GM15510 (cell line): Measurements from ENCODE around the gene UMODL1.

Experiments
- POLR2A ChIP-seq: IDR thresholded peaks from 3 replicates; pipeline ENCODE4 v1.6.1; 2011; ENCODE audit warnings: borderline replicate concordance; ENCODE audit not compliant: insufficient read length; ENCODE audit errors: extremely low read depth

The UMODL1 gene

DNA sequence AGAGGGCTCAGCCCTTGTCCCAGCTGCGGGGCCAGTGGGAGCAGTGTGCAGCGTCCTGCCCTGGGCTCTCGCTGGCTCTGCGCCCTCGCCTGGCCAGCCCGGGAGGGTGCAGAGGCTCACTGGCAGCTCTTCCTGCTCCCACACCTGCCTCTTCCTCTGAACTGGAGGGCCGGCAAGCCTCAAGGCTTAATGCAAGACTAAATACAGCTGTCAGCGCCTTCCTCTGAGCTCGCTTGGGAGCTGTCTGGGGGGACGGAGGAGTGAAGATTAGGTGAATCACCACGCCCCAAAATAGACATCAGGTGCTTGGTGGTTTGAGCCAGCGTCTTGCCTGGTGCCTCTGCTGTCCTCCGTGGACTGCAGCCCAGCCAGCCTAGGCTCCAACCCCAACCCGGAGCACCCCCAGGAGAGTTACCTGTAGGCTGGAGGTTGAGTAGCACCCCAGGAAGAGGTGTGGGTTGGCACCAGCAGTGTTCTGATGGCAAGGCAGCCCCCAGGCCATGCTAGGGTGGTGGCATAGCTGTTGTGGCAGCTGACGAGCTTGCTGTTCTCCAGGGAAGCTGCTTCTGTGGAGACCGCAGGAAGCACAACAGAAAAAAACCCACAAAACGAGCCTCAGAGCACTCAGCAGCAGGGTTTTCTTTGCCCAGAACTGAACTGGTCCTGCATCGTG, 36.9 kb downstream of the UMODL1 start:
- peak; percentile 21 for TF ChIP-seq POLR2A

DNA sequence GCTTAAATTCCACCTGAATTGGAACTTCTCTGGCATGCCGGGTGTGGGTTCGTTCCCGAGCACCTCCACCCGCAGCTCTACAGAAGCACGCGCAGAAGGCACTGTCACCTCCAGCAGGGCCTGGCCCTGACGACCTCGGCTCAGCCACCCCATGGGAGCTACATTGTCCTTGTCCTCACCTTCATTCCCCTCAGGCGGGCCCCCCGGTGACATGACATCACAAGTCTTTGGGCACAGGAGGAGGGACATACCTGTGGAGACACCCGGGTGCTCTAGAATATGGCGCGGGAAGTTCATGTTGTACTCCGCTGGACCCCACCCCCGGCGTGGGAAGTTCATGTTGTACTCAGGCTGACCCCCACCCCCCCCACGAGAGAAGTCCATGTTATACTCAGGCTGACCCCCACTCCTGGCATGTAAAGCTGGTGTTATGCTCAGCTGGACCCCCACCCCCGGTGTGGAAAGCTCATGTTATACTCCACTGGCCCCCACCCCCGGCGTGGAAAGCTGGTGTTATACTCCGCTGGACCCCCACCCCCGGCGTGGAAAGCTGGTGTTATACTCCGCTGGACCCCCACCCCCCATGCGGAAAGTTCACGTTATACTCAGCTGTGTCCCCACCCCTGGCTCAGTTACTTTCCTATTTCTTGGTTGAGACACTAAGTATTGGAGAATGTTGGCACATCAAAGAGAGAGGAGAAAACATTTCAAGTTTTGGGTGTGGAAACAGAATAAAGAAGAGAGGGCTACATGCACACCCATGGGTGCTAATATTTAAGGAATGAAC, 37.6 kb downstream of the UMODL1 start:
- no peak for TF ChIP-seq POLR2A

DNA sequence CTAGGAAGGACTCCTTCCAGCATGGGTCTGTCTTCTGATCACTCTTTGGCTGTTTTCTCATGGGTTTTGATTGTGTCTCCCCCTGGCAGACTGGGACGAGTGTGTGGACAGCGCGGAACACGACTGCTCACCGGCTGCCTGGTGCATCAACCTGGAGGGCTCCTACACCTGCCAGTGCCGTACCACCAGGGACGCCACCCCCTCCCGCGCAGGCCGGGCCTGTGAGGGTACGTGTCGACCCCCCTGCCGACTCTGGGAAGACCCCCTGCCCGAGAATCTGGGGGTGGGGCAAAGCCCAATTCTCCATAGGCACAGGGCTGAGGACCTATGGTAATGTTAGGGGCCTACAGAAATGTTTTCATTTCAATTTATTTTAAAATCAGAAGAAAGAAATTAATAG, 38.4 kb downstream of the UMODL1 start:
- no peak for TF ChIP-seq POLR2A

DNA sequence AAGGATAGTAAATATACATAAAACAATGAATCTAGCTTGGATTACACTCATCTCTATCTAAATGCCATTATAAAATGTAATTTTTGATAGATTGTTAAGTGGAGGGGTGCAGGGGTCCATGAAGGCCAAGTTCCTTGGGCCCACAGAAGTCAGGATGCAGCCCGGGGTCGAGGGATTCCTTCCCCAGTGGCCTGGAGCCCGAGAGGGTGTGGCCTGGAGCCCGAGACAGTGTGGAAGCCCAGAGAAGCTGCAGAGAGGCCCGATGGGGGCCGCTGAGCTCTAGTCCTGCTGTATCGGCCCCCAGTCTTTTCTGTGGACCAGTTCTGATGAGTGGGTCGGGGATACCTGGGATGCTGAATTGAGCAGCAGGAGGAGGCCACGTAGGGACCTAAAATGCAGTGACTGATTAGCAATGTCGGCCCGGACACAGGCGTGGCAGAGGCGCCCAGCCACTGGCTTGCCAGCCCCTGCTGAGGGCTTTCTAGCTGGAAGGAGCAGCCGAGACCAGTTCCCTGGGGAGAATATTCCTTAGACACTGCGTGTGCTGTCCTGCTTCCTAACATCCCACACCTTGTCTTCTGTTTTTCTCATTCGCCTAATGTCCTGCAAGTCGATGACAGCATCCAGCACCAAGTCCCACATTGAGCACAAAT, 38.9 kb downstream of the UMODL1 start:
- no peak for TF ChIP-seq POLR2A

DNA sequence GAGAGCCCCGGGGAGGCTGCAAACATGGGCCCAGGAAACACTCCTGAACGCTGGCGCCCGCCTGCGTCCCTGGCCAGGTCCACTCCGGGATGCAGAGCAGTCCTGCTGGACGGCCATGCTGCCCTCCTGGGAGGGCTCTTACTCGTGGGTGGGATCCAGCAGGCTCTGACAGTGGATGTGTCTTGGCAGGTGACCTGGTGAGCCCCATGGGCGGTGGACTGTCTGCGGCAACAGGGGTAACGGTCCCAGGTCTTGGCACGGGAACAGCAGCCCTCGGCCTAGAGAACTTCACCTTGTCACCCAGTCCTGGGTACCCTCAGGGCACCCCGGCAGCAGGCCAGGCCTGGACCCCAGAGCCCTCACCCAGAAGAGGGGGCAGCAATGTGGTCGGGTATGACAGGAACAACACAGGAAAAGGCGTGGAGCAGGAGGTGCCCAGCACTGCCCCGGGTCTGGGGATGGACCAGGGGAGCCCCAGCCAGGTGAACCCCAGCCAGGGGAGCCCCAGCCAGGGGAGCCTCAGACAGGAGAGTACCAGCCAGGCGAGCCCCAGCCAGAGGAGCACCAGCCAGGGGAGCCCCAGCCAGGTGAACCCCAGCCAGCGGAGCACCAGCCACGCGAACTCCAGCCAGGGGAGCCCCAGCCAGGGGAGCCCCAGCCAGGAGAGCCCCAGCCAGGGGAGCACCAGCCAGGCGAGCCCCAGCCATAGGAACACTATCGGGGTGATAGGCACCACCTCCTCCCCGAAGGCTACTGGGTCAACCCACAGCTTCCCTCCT, 39.8 kb downstream of the UMODL1 start:
- no peak for TF ChIP-seq POLR2A

DNA sequence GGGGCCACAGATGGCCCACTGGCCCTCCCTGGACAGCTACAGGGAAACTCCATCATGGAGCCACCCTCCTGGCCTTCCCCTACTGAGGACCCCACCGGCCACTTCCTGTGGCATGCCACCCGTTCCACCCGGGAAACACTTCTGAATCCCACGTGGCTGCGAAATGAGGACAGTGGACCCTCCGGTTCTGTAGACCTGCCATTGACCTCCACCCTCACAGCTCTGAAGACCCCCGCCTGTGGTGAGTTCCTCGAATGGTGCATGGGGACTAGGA, 40.3 kb downstream of the UMODL1 start:
- TF ChIP-seq POLR2A, result no peak

DNA sequence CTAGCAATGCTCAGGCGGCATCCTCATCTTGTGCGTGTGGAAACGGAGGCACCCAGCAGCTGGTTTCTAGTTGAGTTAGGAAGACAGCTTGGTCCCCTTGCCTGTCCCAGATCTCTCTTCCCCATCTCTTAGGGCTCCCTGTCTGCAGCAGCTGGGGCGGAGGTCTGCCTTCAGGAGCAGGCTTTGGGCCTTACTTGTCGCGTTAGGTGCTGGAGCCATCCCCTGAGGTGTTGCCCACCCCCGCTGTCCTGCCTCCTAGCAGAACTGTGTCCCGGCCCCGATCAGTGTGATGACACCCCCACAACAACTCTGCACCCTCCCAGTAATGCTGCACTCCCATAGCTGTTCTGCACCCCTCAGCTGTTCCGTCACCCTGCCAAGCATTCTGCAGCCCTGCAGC, 40.7 kb downstream of the UMODL1 start:
- TF ChIP-seq POLR2A, result no peak

DNA sequence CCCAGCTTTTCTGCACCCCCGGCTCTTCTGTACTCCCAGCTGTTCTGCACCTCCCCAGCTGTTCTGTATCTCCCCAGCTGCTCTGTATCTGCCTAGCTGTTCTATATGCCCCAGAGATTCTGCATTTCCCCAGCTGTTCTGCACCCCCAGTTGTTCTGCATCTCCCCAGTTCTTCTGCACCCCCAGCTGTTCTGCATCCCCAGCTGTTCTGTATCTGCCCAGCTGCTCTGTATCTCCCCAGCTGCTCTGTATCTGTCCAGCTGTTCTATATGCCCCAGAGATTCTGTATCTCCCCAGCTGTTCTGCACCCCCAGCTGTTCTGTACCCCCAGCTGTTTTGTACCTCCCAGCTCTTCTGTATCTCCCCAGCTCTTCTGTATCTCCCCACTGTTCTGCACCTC, 41.1 kb downstream of the UMODL1 start:
- TF ChIP-seq POLR2A, result no peak

DNA sequence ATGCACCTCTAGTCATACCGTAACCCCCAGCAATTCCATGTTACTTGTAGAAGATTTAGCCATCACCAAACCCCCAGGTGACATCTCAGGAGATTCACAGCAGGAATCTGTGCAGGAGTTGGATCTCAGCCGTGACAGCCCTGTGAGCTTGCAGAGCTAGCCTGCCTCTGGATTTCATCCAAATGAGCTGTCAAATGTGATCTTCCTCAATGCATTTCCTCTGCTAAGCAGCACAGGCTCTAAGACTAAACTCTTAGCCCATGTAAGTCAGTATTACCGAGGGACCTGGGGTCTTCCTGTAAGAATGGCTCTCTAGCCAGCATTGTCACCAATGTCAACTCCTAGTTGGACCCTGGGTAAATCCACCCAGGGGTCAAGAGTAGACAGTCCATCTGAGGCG, 41.7 kb downstream of the UMODL1 start:
- no peak for TF ChIP-seq POLR2A

DNA sequence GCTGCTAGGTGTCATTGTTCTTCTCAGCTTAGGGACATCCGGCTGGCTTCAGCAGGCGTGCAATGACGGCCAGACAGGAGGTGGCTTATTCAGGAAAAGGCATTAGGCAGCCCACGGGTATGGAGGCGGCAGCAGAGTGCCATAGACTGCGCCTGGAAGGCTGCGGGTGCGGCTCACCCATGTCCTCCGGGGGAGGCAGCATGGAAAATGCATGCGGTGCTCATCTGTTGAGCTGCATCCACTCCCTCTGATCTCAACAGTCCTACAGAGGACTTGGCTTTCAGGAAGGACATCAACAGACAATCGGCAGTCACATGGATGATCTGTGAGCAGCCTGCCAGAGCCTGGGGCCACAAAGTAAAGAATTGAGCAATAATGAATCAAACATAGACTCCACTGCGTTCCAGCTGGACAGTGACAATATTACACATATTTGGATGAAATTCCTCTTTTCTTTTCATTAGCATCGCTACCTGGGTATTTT, 42.9 kb downstream of the UMODL1 start:
- no peak for TF ChIP-seq POLR2A

DNA sequence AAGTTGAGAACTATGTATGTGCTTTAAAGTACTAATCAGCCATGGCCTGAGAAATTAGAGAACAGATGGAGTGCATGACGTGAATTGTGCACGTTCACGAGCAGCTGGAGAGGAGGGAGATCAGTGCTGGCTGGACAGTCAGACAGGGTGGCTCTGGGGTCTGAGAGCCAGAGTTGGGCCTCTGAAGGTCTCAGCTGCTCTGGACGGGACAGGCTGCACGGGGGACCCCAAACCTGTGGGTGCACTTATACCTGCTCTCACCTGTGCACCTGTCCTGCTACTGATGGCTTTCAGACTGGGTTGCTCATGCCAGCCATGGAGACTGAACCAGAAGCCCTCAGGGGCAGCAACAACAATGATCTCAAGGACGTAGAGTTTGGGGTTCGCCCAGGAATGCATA, 43.5 kb downstream of the UMODL1 start:
- no peak for TF ChIP-seq POLR2A

DNA sequence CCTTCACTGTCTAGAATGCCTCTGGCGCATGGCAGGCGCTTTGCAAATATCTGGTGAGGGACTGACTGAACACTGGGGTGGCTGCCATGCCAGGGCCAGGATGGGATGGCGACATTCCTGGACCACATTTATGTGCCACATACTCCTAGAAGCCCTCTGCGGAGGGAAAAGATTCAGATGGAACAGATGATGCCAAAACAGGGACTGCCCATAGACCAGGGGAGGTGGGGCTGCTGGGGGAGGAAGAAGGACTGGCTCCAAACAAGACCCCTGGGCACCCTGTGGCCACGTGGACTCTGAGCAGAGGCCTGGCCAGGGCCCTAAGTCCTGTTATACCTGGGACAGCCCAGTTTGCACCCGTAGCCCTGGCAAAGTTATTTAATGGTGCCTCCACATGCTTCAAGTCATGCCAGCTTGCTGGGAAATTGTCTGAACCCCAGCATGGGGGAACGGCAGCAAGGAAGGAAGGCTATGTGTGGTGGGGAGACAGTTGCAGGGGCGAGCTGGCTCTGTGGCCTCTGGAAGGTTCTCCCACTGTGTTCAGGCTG, 44.1 kb downstream of the UMODL1 start:
- TF ChIP-seq POLR2A, result no peak

DNA sequence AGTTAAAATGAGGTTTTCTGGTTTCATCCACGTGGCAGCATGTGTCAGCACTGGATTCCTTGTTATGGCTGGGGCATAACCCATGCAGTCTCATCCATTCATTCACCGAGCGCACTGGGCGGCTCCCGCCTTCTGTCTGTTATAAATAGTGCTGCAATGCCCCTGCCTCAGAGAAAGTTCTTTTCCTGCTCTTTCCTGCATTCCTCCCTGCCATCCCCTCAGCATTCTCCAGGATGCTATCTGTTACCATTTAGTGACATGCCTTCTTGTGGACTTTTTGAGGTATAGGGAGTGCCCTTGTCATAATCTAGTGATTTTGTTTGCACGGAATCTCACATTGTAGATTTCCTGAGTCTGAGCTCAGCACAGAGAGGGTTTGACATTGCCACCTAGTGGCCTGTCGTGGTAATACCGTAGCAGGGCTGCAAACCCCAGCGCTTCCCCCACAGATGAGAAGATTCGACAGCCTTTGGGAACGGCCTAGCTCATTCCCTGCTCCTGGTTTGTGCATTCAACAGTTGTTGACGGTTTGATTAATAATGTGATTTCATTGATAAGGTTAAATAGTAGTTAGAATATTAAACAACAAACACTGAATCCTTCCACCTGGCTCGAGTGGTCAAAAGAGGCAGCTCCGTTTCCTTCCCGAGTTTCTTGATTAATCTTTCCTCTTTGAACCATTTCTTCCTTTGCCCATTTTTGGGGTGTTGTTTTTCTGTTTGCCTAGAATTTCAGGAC, 46.3 kb downstream of the UMODL1 start:
- TF ChIP-seq POLR2A, result no peak
